NB4 (cell line): ENCODE data around the gene TTC27.
"Not testable (repeated sequence)": the region's sequence is repeated elsewhere in the genome, so short reads cannot be mapped to it uniquely, and the experiment has no call there.

Experiments
- MYC ChIP-seq: IDR thresholded peaks from 2 replicates; pipeline ENCODE4 v1.6.1; 2011; ENCODE audit warnings: low read depth, low read length
- POLR2A ChIP-seq: IDR thresholded peaks from 2 replicates; pipeline ENCODE4 v1.6.1; 2011; ENCODE audit warnings: mild to moderate bottlenecking; ENCODE audit not compliant: insufficient read length; ENCODE audit errors: extremely low read depth
- TF ChIP-seq, protein P1 (sequence below): IDR thresholded peaks from one replicate; pipeline ENCODE4 v1.5.1; 2012; ENCODE audit warnings: low read depth, low read length
- TF ChIP-seq, protein P2 (sequence below): IDR thresholded peaks from 2 replicates; pipeline ENCODE4 v1.6.1; 2011; ENCODE audit warnings: low read depth, low read length

DNA sequence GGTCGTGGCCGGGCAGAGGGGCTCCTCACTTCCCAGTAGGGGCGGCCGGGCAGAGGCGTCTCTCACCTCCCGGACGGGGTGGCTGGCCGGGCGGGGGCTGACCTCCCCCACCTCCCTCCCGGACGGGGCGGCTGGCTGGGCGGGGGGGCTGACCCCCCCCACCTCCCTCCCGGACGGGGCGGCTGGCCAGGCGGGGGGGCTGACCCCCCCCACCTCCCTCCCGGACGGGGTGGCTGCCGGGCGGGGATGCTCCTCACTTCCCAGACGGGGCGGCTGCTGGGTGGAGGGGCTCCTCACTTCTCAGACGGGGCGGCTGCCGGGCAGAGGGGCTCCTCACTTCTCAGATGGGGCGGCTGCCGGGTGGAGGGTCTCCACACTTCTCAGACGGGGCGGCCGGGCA is 126.8 kb downstream of the TTC27 start:
- TF ChIP-seq, protein P1, sequence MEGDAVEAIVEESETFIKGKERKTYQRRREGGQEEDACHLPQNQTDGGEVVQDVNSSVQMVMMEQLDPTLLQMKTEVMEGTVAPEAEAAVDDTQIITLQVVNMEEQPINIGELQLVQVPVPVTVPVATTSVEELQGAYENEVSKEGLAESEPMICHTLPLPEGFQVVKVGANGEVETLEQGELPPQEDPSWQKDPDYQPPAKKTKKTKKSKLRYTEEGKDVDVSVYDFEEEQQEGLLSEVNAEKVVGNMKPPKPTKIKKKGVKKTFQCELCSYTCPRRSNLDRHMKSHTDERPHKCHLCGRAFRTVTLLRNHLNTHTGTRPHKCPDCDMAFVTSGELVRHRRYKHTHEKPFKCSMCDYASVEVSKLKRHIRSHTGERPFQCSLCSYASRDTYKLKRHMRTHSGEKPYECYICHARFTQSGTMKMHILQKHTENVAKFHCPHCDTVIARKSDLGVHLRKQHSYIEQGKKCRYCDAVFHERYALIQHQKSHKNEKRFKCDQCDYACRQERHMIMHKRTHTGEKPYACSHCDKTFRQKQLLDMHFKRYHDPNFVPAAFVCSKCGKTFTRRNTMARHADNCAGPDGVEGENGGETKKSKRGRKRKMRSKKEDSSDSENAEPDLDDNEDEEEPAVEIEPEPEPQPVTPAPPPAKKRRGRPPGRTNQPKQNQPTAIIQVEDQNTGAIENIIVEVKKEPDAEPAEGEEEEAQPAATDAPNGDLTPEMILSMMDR = not testable (repeated sequence)
- not testable (repeated sequence) for TF ChIP-seq POLR2A, MYC
- TF ChIP-seq, protein P2, sequence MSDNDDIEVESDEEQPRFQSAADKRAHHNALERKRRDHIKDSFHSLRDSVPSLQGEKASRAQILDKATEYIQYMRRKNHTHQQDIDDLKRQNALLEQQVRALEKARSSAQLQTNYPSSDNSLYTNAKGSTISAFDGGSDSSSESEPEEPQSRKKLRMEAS = not testable (repeated sequence)
